Mesodermal cell (in vitro differentiated cells): ENCODE results near the gene CADM1.

ENCODE experiments used
- H3K27ac ChIP-seq: 2 replicates; pipeline ENCODE4 v1.7.0; 2013; ENCODE audit warnings: mild to moderate bottlenecking, low read depth, low read length, moderate library complexity; ENCODE audit not compliant: severe bottlenecking
- H3K36me3 ChIP-seq: 2 replicates; pipeline ENCODE4 v1.7.1; 2013; ENCODE audit warnings: mild to moderate bottlenecking, low read length, moderate library complexity; ENCODE audit not compliant: control insufficient read depth, insufficient read depth
- H3K4me1 ChIP-seq: one replicate; pipeline ENCODE4 v1.7.1; 2013; ENCODE audit warnings: mild to moderate bottlenecking, low read length; ENCODE audit not compliant: insufficient read depth, control insufficient read depth, poor library complexity, severe bottlenecking
- H3K4me3 ChIP-seq: 2 replicates; pipeline ENCODE4 v1.7.0; 2013; ENCODE audit warnings: low read length, control low read depth, mild to moderate bottlenecking; ENCODE audit not compliant: insufficient read depth, poor library complexity, severe bottlenecking; ENCODE audit errors: extremely low read depth
- H3K9me3 ChIP-seq: 2 replicates; pipeline ENCODE4 v1.7.1; 2013; ENCODE audit warnings: mild to moderate bottlenecking, low read length, moderate library complexity; ENCODE audit not compliant: control insufficient read depth
- WGBS, 2 experiments: methylation state at CpG; one replicate each; pipeline ENCODE4 v1.1.5; 2013; ENCODE audit warnings: missing lambda C conversion rate in 2 of 2; ENCODE audit not compliant: insufficient coverage in 2 of 2; 5-methylcytosine and 5-hydroxymethylcytosine counted together

The CADM1 gene

GRCh38 chr11:115183830-115184229 is 320.4 kb downstream of the CADM1 start:
- Histone ChIP-seq H3K4me3 (no peak overlapping the region), H3K4me1 (no peaks in the 10 kb centered on the region), H3K36me3 (no peaks in the 10 kb centered on the region), H3K9me3 (no peaks in the 10 kb centered on the region), H3K27ac (no peak overlapping the region)
- 90 to 98% methylated on average over 5 of the region's 6 CpGs for WGBS, 2 experiments

- H3K9me3 ChIP-seq: no peaks in the 10 kb centered on the region
- H3K27ac ChIP-seq: no peak overlapping the region
- H3K36me3 ChIP-seq: no peaks in the 10 kb centered on the region
- 88 to 89% methylated on average over 3 to 4 of the region's 4 CpGs for WGBS, 2 experiments
- no peak overlapping the region for H3K4me3 ChIP-seq
- H3K4me1 ChIP-seq: no peaks in the 10 kb centered on the region
Observed at GRCh38 chr11:115183136-115183535, 321.1 kb downstream of the CADM1 start.

- WGBS, 2 experiments: 95 to 98% methylated on average over 4 to 6 of the region's 7 CpGs
- no peak overlapping the region for H3K4me3 ChIP-seq
Observed at GRCh38 chr11:115182282-115182955, 321.8 kb downstream of the CADM1 start.

GRCh38 chr11:115181538-115181937 is 322.7 kb downstream of the CADM1 start:
- H3K9me3 ChIP-seq: no peaks in the 10 kb centered on the region
- 81 to 90% methylated on average over 5 to 8 of the region's 12 CpGs for WGBS, 2 experiments
- H3K4me3 ChIP-seq: no peak overlapping the region
- H3K4me1 ChIP-seq: no peaks in the 10 kb centered on the region
- peaks cover 2% of the 10 kb centered on the region for H3K36me3 ChIP-seq
- H3K27ac ChIP-seq: no peak overlapping the region

More at GRCh38 chr11:115182282-115182955, 321.8 kb downstream of the CADM1 start:
- no peak overlapping the region for H3K27ac ChIP-seq
- no peaks in the 10 kb centered on the region for H3K9me3 ChIP-seq
- no peaks in the 10 kb centered on the region for H3K4me1 ChIP-seq
- no peaks in the 10 kb centered on the region for H3K36me3 ChIP-seq

GRCh38 chr11:115180272-115180671 is 323.9 kb downstream of the CADM1 start:
- WGBS, 2 experiments: 81 to 87% methylated on average over 5 to 6 of the region's 7 CpGs

GRCh38 chr11:115179636-115180035 is 324.6 kb downstream of the CADM1 start:
- no peaks in the 10 kb centered on the region for H3K9me3 ChIP-seq
- H3K4me1 ChIP-seq: peaks cover 2% of the 10 kb centered on the region
- no CpG with 5 or more reads among the region's 3 CpGs for WGBS, 2 experiments
- no peak overlapping the region for H3K4me3 ChIP-seq
- no peak overlapping the region for H3K27ac ChIP-seq
- H3K36me3 ChIP-seq: peaks cover 3% of the 10 kb centered on the region

More at GRCh38 chr11:115180272-115180671, 323.9 kb downstream of the CADM1 start:
- H3K4me1 ChIP-seq: peaks cover under 1% of the 10 kb centered on the region
- no peaks in the 10 kb centered on the region for H3K9me3 ChIP-seq
- no peak overlapping the region for H3K4me3 ChIP-seq
- H3K36me3 ChIP-seq: peaks cover 3% of the 10 kb centered on the region
- no peak overlapping the region for H3K27ac ChIP-seq

GRCh38 chr11:115178705-115179104 is 325.5 kb downstream of the CADM1 start:
- Histone ChIP-seq H3K4me1 (peaks cover 2% of the 10 kb centered on the region), H3K36me3 (peaks cover 3% of the 10 kb centered on the region), H3K27ac (no peak overlapping the region), H3K9me3 (no peaks in the 10 kb centered on the region), H3K4me3 (no peak overlapping the region)
- WGBS, 2 experiments: 94 to 95% methylated on average over 13 to 14 of the region's 14 CpGs

- Histone ChIP-seq H3K27ac (no peak overlapping the region), H3K4me3 (no peak overlapping the region), H3K4me1 (peaks cover 2% of the 10 kb centered on the region), H3K36me3 (peaks cover 6% of the 10 kb centered on the region), H3K9me3 (no peaks in the 10 kb centered on the region)
- 84 to 88% methylated on average over 9 to 18 of the region's 19 CpGs for WGBS, 2 experiments
Observed at GRCh38 chr11:115173136-115173535, 331.1 kb downstream of the CADM1 start.

GRCh38 chr11:115170133-115170815 is 333.9 kb downstream of the CADM1 start:
- no peak overlapping the region for H3K27ac ChIP-seq
- peaks cover 3% of the 10 kb centered on the region for H3K36me3 ChIP-seq
- H3K4me1 ChIP-seq: peaks cover 2% of the 10 kb centered on the region
- H3K9me3 ChIP-seq: no peaks in the 10 kb centered on the region
- H3K4me3 ChIP-seq: no peak overlapping the region
- 67 to 80% methylated on average over 6 of the region's 8 CpGs for WGBS, 2 experiments

- Histone ChIP-seq H3K9me3 (no peaks in the 10 kb centered on the region), H3K4me1 (no peaks in the 10 kb centered on the region), H3K36me3 (peaks cover 3% of the 10 kb centered on the region), H3K4me3 (no peak overlapping the region), H3K27ac (no peak overlapping the region)
- 85 to 93% methylated on average over 3 of the region's 4 CpGs for WGBS, 2 experiments
Observed at GRCh38 chr11:115169251-115169650, 335.0 kb downstream of the CADM1 start.

GRCh38 chr11:115168686-115169085 is 335.5 kb downstream of the CADM1 start:
- Histone ChIP-seq H3K4me3 (no peak overlapping the region), H3K36me3 (peaks cover 3% of the 10 kb centered on the region), H3K9me3 (no peaks in the 10 kb centered on the region), H3K4me1 (no peaks in the 10 kb centered on the region), H3K27ac (no peak overlapping the region)
- WGBS, 2 experiments: 81 to 91% methylated on average over 5 of the region's 5 CpGs
